Naive thymus-derived CD8-positive, alpha-beta T cell (primary cell): ENCODE results near the gene GALNTL6. TPM values are rescaled to one million over a fixed set of nuclear protein-coding genes. Genes with fewer than 3 reads are reported as not detected.

ENCODE experiments used
- ATAC-seq, 2 donors: fragments of 150-1000 bp; cut with Tn5 transposase in 1 of 2; sonication (Bioruptor Pico), chemical (Tn5 transposase) in 1 of 2; 1 replicate in 1 of 2; 2 replicates in 1 of 2; pipeline ENCODE4 v1.10.0; 2021; ENCODE audit warnings: mild to moderate bottlenecking in 2 of 2, moderate library complexity in 2 of 2
- POLR2A ChIA-PET: fragments of 350-600 bp; sonication (Branson Sonifier 250); formaldehyde crosslinking; loops from one replicate; lab custom pipeline; 2021; ENCODE audit warnings: antibody characterized with exemption; lab: Charles Lee
- DNase-seq, 10 donors: peaks; one replicate each; pipeline versions ENCODE4 v3.0.0 to v3.0.0-alpha.2; 2020 to 2022
- H3K27ac Mint-ChIP-seq, 10 donors: one replicate each; pipeline ENCODE4 v1.8.0; 2020 to 2022; ENCODE audit warnings: mild to moderate bottlenecking in 10 of 10, mixed read lengths in 10 of 10, moderate library complexity in 4 of 10, inconsistent platforms in 1 of 10
- H3K27me3 Mint-ChIP-seq, 5 donors: one replicate each; pipeline ENCODE4 v1.8.0; 2021 to 2022; ENCODE audit warnings: mixed read lengths in 5 of 5
- H3K36me3 Mint-ChIP-seq, 3 donors: one replicate each; pipeline ENCODE4 v1.8.0; 2020 to 2022; ENCODE audit warnings: mixed read lengths in 3 of 3, mild to moderate bottlenecking in 2 of 3, inconsistent platforms in 1 of 3
- H3K4me1 Mint-ChIP-seq, 4 donors: one replicate each; pipeline ENCODE4 v1.8.0; 2021 to 2022; ENCODE audit warnings: mixed read lengths in 4 of 4
- H3K4me3 Mint-ChIP-seq, 10 donors: one replicate each; pipeline ENCODE4 v1.8.0; 2020 to 2022; ENCODE audit warnings: mild to moderate bottlenecking in 10 of 10, mixed read lengths in 10 of 10, moderate library complexity in 6 of 10, inconsistent platforms in 1 of 10
- H3K9me3 Mint-ChIP-seq, 9 donors: one replicate each; pipeline ENCODE4 v1.8.0; 2020 to 2022; ENCODE audit warnings: mixed read lengths in 9 of 9, mild to moderate bottlenecking in 3 of 9, inconsistent platforms in 1 of 9, moderate library complexity in 1 of 9
- polyA plus RNA-seq, 3 donors: library from polyadenylated mRNA; unstranded; fragments of 300-500 nt; fragmentation: Illumina TruSeq; gene quantifications; one replicate each; pipeline ENCODE4 v1.2.3, GENCODE V29; 2021
- total RNA-seq, 8 experiments: library from RNA in 2 of 8; stranded (reverse) in 2 of 8; gene quantifications; one replicate each; pipeline ENCODE4 v1.2.3 and lab custom pipeline; 2021 to 2026

GALNTL6 gene
- total and polyA plus RNA-seq, 5 experiments from 2014 or later, result not detected

DNA sequence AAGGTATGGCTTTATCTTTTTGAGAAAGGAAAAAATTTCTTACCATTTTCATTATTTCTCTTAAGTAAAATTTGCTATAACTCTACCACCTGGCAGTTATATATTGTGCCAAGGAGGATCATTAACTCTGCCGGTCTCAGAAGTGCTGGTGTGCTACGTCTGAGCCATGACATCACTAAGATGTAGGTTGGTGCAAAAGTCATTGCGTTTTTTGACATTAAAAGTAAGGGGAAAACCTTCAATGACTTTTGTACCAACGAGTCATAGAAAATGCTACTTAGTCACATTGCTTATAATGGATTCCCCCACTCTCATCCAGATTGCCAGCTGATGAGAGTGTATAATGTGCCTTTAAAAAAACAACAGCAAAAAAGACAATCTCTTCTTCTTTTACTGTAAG is 786.4 kb downstream of the GALNTL6 start:
- Mint-ChIP-seq H3K36me3 (no peaks in the 10 kb centered on the region), H3K27me3 (no peaks in the 10 kb centered on the region), H3K4me1 (no peaks in the 10 kb centered on the region), H3K4me3 (no peak overlapping the region), H3K27ac (no peak overlapping the region), H3K9me3 (peaks cover 0 to 4% (median 0%) of the 10 kb centered on the region in 9 donors)
- POLR2A ChIA-PET, result no interaction called here
- DNase-seq (no peak), ATAC-seq (no peak)

DNA sequence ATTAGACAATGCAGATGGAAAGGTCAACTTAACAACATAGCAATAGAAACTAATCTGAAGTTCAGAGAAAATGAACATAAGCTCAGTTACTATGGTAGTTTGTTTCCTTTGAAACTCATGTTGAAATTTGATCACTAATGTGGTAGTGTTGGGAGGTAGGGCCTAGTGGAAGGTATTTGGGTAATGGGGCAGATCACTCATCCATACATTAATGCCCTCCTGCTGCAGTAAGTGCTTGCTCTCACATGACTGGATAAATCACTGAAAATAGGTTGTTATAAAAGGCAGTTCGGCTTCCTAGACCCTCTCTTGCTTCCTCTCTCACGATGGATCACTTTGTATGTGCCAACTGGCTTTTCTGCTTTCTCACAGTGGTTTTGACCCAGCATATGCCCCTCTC is 788.0 kb downstream of the GALNTL6 start:
- no peak overlapping the region for H3K4me3 Mint-ChIP-seq
- H3K36me3 Mint-ChIP-seq, result no peaks in the 10 kb centered on the region
- no peak for ATAC-seq

DNA sequence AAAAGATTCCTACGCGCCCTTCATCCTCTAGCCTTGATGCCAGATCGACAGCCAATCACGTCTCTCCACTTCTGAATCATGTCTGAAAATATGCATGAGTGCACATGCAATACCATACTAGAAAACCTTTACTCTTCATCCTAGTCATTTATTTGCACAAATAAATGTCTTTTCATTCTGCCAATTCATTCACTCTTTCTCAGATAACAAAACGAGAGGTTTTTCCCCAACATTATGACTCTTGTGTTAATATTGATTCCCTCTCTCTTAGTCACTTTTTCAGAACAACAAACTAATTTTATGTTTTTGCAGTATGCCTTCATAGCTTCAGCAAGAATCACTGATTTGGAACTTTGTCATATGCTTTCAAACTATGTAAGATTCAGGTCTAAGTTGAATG is 806.0 kb downstream of the GALNTL6 start:
- H3K9me3 Mint-ChIP-seq, result peaks cover 0 to 6% (median under 1%) of the 10 kb centered on the region in 9 donors
- H3K4me3 Mint-ChIP-seq, result no peak overlapping the region

More for the DNA sequence above, 788.0 kb downstream of the GALNTL6 start:
- H3K27me3 Mint-ChIP-seq, result no peaks in the 10 kb centered on the region
- peaks cover 0 to 4% (median 0%) of the 10 kb centered on the region in 9 donors for H3K9me3 Mint-ChIP-seq
- POLR2A ChIA-PET, result no interaction called here
- no peaks in the 10 kb centered on the region for H3K4me1 Mint-ChIP-seq
- no peak overlapping the region for H3K27ac Mint-ChIP-seq
- DNase-seq, result no peak

DNA sequence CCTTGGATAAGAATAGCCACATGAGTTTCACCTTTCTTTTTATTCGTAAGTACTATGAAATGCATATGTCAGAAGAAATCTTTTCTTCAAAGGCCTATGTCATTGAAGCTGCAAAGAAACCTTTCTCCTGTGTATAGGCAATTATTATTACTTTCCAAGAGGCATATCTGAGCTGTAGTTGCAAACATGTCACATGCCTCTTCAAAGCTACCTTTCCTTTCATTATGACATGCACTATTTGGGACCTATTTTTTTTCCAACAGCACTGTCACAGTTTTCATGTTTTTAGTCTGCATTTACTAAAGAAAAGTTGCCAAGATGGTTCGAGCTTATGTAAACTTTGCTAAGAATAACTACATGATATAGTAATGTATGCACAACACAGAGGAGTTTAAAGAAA is 806.6 kb downstream of the GALNTL6 start:
- Mint-ChIP-seq H3K4me1 (no peaks in the 10 kb centered on the region), H3K27me3 (no peaks in the 10 kb centered on the region), H3K36me3 (no peaks in the 10 kb centered on the region), H3K4me3 (no peak overlapping the region), H3K9me3 (peaks cover 0 to 7% (median 2%) of the 10 kb centered on the region in 9 donors), H3K27ac (no peak overlapping the region)
- no peak for ATAC-seq
- DNase-seq, result no peak
- POLR2A ChIA-PET, result no interaction called here

More for the DNA sequence above, 806.0 kb downstream of the GALNTL6 start:
- Mint-ChIP-seq H3K36me3 (no peaks in the 10 kb centered on the region), H3K27ac (no peak overlapping the region), H3K27me3 (no peaks in the 10 kb centered on the region), H3K4me1 (no peaks in the 10 kb centered on the region)
- DNase-seq (no peak), ATAC-seq (no peak)
- POLR2A ChIA-PET, result no interaction called here

DNA sequence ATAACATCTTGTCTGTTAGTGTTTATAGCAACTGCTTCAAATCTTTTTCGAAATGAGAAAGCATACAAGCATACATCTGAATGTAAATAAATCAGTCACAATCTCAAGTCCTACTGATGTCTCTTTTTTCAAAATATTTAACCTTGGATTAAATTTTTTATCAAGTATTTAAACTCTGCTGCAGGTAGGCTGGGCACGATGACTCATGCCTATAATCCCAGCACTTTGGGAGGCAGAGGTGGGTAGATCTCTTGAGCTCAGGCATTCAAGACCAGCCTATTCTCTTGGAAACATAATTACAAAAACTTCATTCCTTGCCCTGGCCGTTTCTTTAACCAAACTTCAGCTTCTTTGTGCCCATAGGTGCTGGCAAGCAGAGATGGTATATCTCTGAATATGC is 815.1 kb downstream of the GALNTL6 start:
- POLR2A ChIA-PET, result no interaction called here
- DNase-seq (no peak), ATAC-seq (no peak)
- H3K9me3 Mint-ChIP-seq, result peaks cover 0 to 14% (median 6%) of the 10 kb centered on the region in 9 donors
- no peaks in the 10 kb centered on the region for H3K36me3 Mint-ChIP-seq
- H3K4me3 Mint-ChIP-seq, result no peak overlapping the region
- no peak overlapping the region for H3K27ac Mint-ChIP-seq
- no peaks in the 10 kb centered on the region for H3K4me1 Mint-ChIP-seq
- no peaks in the 10 kb centered on the region for H3K27me3 Mint-ChIP-seq

DNA sequence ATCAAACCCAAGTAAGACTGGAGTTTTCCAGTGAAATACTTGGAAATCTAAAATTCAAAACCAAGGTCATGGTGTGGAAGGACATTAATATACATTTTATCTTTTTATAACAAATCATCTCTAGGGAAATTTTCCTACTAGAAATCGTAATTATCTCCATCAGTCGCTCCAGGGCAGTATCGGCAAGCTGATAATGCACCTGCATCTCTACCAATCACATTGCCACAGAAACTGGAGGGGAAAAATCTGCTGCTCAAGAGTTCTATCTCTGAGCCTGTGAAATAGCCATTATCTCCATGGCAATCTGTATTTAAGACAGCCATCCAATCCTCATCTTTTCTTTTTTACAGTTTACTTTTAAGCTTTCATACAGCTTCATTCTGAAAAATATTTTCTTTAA is 817.1 kb downstream of the GALNTL6 start:
- no peak overlapping the region for H3K27ac Mint-ChIP-seq
- no peaks in the 10 kb centered on the region for H3K27me3 Mint-ChIP-seq
- H3K9me3 Mint-ChIP-seq, result peaks cover 0 to 12% (median 6%) of the 10 kb centered on the region in 9 donors
- POLR2A ChIA-PET, result no interaction called here
- no peaks in the 10 kb centered on the region for H3K4me1 Mint-ChIP-seq
- H3K36me3 Mint-ChIP-seq, result no peaks in the 10 kb centered on the region
- H3K4me3 Mint-ChIP-seq, result no peak overlapping the region
- DNase-seq (no peak), ATAC-seq (no peak)

DNA sequence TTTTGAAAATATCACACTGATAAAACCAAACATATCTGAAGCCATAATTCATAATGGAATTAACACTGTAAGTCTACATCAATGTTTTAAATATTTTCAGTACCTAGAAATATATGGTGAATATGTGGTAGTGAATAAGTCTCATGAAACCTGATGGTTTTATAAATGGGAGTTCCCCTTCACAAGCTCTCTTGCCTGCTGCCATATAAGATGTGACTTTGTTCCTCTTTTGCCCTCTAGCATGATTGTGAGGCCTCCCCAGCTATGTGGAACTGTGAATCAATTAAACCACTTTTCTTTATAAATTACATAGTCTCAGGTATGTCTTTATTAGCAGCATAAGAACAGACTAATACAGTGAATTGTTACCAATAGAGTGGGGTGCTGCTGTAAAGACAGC is 818.6 kb downstream of the GALNTL6 start:
- H3K27me3 Mint-ChIP-seq, result no peaks in the 10 kb centered on the region
- POLR2A ChIA-PET, result no interaction called here
- peaks cover 0 to 7% (median 6%) of the 10 kb centered on the region in 9 donors for H3K9me3 Mint-ChIP-seq
- H3K27ac Mint-ChIP-seq, result no peak overlapping the region
- no peaks in the 10 kb centered on the region for H3K4me1 Mint-ChIP-seq
- no peak overlapping the region for H3K4me3 Mint-ChIP-seq
- no peak for ATAC-seq
- no peak for DNase-seq
- no peaks in the 10 kb centered on the region for H3K36me3 Mint-ChIP-seq

DNA sequence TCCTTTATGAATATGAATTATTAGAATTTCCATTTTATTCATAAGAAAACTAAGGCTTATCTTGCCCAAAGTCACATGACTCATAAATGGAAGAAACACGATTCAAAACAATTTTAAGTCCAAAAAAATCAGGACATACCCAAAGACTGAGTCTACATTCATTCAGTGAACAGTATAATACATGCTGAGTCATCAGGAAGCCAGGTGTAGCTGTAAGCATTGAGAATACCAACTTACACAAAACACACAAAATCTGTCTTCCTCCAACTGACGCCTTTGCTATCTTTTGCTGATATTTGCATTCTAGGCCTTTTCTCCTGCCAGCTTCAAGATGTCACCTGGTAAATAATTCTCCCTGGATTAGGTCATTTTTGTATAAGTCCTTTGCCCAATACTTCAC is 835.3 kb downstream of the GALNTL6 start:
- no peaks in the 10 kb centered on the region for H3K27me3 Mint-ChIP-seq
- H3K4me1 Mint-ChIP-seq, result no peaks in the 10 kb centered on the region
- DNase-seq (no peak), ATAC-seq (no peak)
- H3K36me3 Mint-ChIP-seq, result no peaks in the 10 kb centered on the region
- POLR2A ChIA-PET, result no interaction called here
- H3K9me3 Mint-ChIP-seq, result peaks cover 0 to 14% (median 0%) of the 10 kb centered on the region in 9 donors
- H3K27ac Mint-ChIP-seq, result no peak overlapping the region
- no peak overlapping the region for H3K4me3 Mint-ChIP-seq

DNA sequence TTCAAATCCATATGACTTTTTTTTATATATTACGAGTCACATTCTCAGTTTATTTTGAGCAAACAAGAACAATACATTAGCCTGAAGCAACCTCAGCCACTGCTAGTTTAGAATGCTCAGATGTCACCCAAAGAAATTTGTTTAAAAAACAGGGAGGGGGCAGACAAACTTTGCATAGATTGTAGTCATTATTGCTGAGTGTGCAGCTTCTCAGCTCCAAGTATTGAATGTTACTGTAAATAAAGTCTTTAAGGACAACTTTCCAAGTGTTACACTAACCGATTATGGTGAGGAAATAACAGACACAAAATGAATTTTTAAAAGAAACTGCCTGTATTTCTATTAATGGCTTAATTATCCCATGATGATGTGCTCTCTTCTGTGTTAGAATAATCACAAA is 835.9 kb downstream of the GALNTL6 start:
- no peak for ATAC-seq
- DNase-seq, result no peak
- Mint-ChIP-seq H3K27ac (no peak overlapping the region), H3K36me3 (no peaks in the 10 kb centered on the region), H3K9me3 (peaks cover 0 to 15% (median 0%) of the 10 kb centered on the region in 9 donors), H3K4me3 (no peak overlapping the region), H3K4me1 (no peaks in the 10 kb centered on the region), H3K27me3 (no peaks in the 10 kb centered on the region)
- POLR2A ChIA-PET, result no interaction called here

DNA sequence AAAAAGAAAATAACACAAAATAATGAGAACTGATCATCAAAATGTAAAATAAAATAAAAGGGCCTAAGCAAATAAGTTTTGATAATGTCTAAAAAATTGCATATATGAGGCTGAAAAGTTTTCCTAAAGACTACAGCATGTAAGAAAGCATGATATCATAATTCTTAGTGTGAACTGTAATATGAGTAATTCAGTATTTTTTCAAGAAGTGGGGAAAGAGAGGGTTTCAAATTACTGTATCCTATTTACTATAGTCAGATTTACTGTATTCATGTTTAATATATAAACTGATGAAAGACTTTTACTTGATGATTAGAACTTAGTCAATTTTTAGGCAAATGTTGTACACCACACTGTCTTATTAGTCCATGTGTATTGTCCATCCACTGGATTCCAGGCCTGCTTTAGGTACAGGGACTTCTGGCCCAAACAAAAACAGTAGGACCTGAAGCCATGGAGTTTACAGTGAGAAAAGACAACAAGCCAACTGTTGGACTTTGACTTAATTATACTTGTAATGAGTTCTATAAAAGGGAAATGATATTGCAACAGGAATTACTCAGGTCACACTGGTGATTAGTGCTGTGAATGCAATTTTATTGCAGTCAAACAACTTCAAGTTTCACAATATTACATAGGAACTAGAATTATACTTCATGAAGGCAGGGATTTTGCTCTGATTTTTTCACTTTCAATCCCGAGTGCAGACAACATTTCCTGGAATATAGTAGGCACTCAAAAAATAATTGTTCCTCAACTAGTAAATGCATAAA is 837.7 kb downstream of the GALNTL6 start:
- POLR2A ChIA-PET, result no interaction called here
- Mint-ChIP-seq H3K9me3 (peaks cover 0 to 10% (median 0%) of the 10 kb centered on the region in 9 donors), H3K36me3 (no peaks in the 10 kb centered on the region), H3K4me3 (no peak overlapping the region), H3K27me3 (no peaks in the 10 kb centered on the region), H3K4me1 (no peaks in the 10 kb centered on the region), H3K27ac (no peak overlapping the region)
- DNase-seq, result no peak
- ATAC-seq, result no peak

DNA sequence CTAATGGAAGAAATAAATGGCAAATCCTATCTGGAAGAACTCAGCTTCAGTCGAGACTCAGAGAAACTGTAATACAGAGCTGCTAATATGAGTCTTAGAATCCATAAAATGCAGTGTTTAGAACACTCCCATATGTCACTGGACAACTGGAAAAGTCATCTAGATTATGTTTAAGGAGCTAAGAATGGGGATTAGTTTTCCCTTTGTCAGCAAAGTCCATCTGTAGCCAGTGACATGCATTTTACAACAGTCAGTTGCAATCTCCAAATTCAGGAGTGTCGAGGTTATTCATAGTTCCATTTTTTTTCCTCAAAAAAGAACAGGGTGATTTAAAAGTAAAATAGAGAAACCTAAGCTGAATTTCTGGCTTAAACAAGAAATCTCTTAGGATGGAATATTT is 838.8 kb downstream of the GALNTL6 start:
- H3K4me3 Mint-ChIP-seq, result no peak overlapping the region
- no peaks in the 10 kb centered on the region for H3K27me3 Mint-ChIP-seq
- H3K27ac Mint-ChIP-seq, result no peak overlapping the region
- no peaks in the 10 kb centered on the region for H3K36me3 Mint-ChIP-seq
- DNase-seq (no peak), ATAC-seq (no peak)
- H3K4me1 Mint-ChIP-seq, result no peaks in the 10 kb centered on the region
- peaks cover 0 to 10% (median 0%) of the 10 kb centered on the region in 9 donors for H3K9me3 Mint-ChIP-seq
- POLR2A ChIA-PET, result no interaction called here

DNA sequence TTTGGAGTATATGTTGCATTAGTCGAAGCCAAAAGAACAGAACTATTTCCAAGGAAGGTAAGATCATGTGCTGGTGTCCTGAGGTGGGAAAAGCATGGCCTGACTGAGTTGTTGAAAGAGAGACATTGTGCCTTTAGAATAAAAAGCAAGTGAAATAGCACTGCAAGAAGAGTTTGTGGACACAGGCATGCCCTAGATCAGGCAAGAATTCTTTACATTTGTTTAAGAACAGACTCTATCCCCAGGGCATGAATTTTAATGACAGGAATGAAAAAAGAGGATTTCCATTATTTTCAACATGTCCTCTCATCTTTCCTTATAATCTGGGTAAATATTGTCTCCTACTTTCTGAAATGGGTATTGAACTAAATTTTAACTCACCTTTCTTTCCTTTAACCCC is 839.2 kb downstream of the GALNTL6 start:
- Mint-ChIP-seq H3K9me3 (peaks cover 0 to 10% (median 0%) of the 10 kb centered on the region in 9 donors), H3K4me3 (no peak overlapping the region), H3K36me3 (no peaks in the 10 kb centered on the region), H3K27ac (no peak overlapping the region), H3K27me3 (no peaks in the 10 kb centered on the region), H3K4me1 (no peaks in the 10 kb centered on the region)
- POLR2A ChIA-PET, result no interaction called here
- no peak for DNase-seq
- no peak for ATAC-seq

DNA sequence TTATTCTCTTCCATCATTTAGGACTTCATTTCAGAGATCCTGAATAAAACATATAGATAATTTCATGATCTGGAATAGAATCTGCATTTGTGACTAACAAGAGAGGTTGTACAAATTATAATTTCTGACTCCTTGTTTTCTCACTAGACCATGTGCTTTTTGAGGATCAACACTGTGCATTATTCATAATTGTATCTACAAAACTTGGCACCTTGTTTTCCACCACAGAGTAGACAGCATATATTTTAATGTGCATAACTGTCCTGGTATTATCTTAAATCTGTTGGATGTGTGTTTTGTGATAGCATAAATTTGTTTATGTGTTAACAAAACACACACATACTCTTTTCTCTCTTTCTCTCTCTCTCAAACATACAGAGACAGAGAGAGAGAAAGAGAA is 840.5 kb downstream of the GALNTL6 start:
- POLR2A ChIA-PET, result no interaction called here
- Mint-ChIP-seq H3K36me3 (no peaks in the 10 kb centered on the region), H3K4me1 (no peaks in the 10 kb centered on the region), H3K27me3 (no peaks in the 10 kb centered on the region), H3K9me3 (peaks cover 0 to 10% (median 0%) of the 10 kb centered on the region in 9 donors), H3K27ac (no peak overlapping the region), H3K4me3 (no peak overlapping the region)
- ATAC-seq (no peak), DNase-seq (no peak)

DNA sequence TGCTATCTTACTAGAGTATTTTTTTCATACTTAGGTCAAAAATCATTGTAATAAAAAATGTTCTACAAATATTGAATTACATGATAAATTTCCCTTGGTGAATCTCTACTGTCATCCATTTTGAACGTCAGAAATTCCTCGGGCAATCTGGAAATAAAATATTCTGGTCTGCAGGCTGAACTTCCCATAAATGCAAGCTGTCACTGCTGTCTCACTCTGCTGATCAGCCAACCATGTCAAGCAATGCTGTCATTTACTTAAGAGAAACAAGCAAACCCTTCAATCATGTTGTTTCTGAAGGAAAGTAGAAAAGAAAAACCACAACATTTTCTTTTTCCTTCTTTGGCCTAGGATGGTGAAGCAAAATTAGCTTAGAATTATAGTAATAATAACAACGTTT is 841.3 kb downstream of the GALNTL6 start:
- H3K4me1 Mint-ChIP-seq, result no peaks in the 10 kb centered on the region

More for the DNA sequence above, 841.3 kb downstream of the GALNTL6 start:
- Mint-ChIP-seq H3K27me3 (no peaks in the 10 kb centered on the region), H3K4me3 (no peak overlapping the region), H3K27ac (no peak overlapping the region), H3K9me3 (peaks cover 0 to 10% (median 0%) of the 10 kb centered on the region in 9 donors), H3K36me3 (no peaks in the 10 kb centered on the region)
- POLR2A ChIA-PET, result no interaction called here
- no peak for DNase-seq
- no peak for ATAC-seq
